ENCODE data around the gene SPATA1. TPM values are rescaled to one million over a fixed set of nuclear protein-coding genes. Genes with fewer than 3 reads are reported as not detected.

Gene SPATA1
- total and polyA plus RNA-seq, 2 of the 13 experiments (the other 11 are each of a cell fraction or from before 2014, with no cell fraction given), result 0.70 to 1.4 TPM

GRCh38 chr1:84488107-84488506 is 18.1 kb upstream of the SPATA1 start:
- Histone ChIP-seq H3K36me3 (replicated peaks in 1 of 2; ENCODE audit: control insufficient read depth in 1 of 2, insufficient read depth in 2 of 2, low read length in 2 of 2) (peaks cover 6 to 47% of the 10 kb centered on the region in 2 experiments), H3K79me2 (ENCODE audit: insufficient read depth, low read length) (peaks cover 3% of the 10 kb centered on the region), H3K9me3 (ENCODE audit: low read length) (no peaks in the 10 kb centered on the region), H2AFZ (ENCODE audit: low read length) (no peak overlapping the region), H3K4me2 (ENCODE audit: low read depth, low read length) (no peak overlapping the region), H3K4me3 (replicated peaks in 1 of 3; ENCODE audit: insufficient read depth in 1 of 3, low read depth in 2 of 3, low read length in 3 of 3) (no peak overlapping the region), H4K20me1 (ENCODE audit: insufficient read depth, low read length) (no peaks in the 10 kb centered on the region), H3K27me3 (ENCODE audit: control insufficient read depth in 1 of 2, insufficient read depth in 2 of 2, low read length in 2 of 2) (no peaks in the 10 kb centered on the region), H3K27ac (ENCODE audit: extremely low read length, insufficient read depth, low read length) (no peak overlapping the region), H3K4me1 (ENCODE audit: insufficient read depth, low read length) (peaks cover 21% of the 10 kb centered on the region), H3K9ac (ENCODE audit: insufficient read depth, low read depth, low read length) (no peak overlapping the region)
- intact Hi-C loops (cut with micrococcal nuclease; ENCODE audit: unreplicated experiment) (no loop called here), in situ Hi-C loops (cut with HindIII; ENCODE audit: extremely low pct_ligation_motif_present, low pct_unique_long_range_greater_than_20kb) (no loop called here)
- TF ChIP-seq CEBPB (IDR thresholded peaks at IDR 0.05; ENCODE audit: borderline replicate concordance, low read depth, low read length) (peak; percentile 52; the same call in 1 of the 2 replicates), NCOA5 (CRISPR knock-in tag; IDR thresholded peaks at IDR 0.05) (no peak)
- POLR2A ChIA-PET, result no interaction called here
- no peak for FAIRE-seq
- CTCF ChIA-PET (ENCODE audit: low intra/inter-chr PET ratio, low total read pairs), result no interaction called here
- no peak for ATAC-seq
- no TSS peak for BruUV-seq (replicated peaks)
- no peak for DNase-seq (ENCODE audit: low spot score)
- WGBS (ENCODE audit: low lambda C conversion rate), result 94% methylated on average over 3 of the region's 3 CpGs

GRCh38 chr1:84489766-84490165 is 16.4 kb upstream of the SPATA1 start:
- no peaks in the 10 kb centered on the region for H4K20me1 ChIP-seq (ENCODE audit: insufficient read depth, low read length)
- ChIA-PET CTCF (ENCODE audit: low intra/inter-chr PET ratio, low total read pairs) (no interaction called here), POLR2A (no interaction called here)
- 96% methylated on average over 2 of the region's 2 CpGs for WGBS (ENCODE audit: low lambda C conversion rate)
- H2AFZ ChIP-seq (ENCODE audit: low read length), result no peak overlapping the region
- H3K79me2 ChIP-seq (ENCODE audit: insufficient read depth, low read length), result peaks cover 3% of the 10 kb centered on the region
- FAIRE-seq (no peak), DNase-seq (ENCODE audit: low spot score) (no peak), ATAC-seq (no peak)
- H3K4me2 ChIP-seq (ENCODE audit: low read depth, low read length), result no peak overlapping the region
- no peaks in the 10 kb centered on the region for H3K27me3 ChIP-seq (ENCODE audit: control insufficient read depth in 1 of 2, insufficient read depth in 2 of 2, low read length in 2 of 2)
- BruUV-seq (replicated peaks), result no TSS peak
- peaks cover 8 to 55% of the 10 kb centered on the region in 2 experiments for H3K36me3 ChIP-seq (replicated peaks in 1 of 2; ENCODE audit: control insufficient read depth in 1 of 2, insufficient read depth in 2 of 2, low read length in 2 of 2)
- H3K9me3 ChIP-seq (ENCODE audit: low read length), result no peaks in the 10 kb centered on the region
- intact Hi-C loops (cut with micrococcal nuclease; ENCODE audit: unreplicated experiment) (no loop called here), in situ Hi-C loops (cut with HindIII; ENCODE audit: extremely low pct_ligation_motif_present, low pct_unique_long_range_greater_than_20kb) (no loop called here)
- H3K4me3 ChIP-seq (replicated peaks in 1 of 3; ENCODE audit: insufficient read depth in 1 of 3, low read depth in 2 of 3, low read length in 3 of 3), result no peak overlapping the region
- H3K27ac ChIP-seq (ENCODE audit: extremely low read length, insufficient read depth, low read length), result no peak overlapping the region
- H3K4me1 ChIP-seq (ENCODE audit: insufficient read depth, low read length), result peaks cover 22% of the 10 kb centered on the region
- no peak overlapping the region for H3K9ac ChIP-seq (ENCODE audit: insufficient read depth, low read depth, low read length)
- no peak for TF ChIP-seq PTBP1 (IDR thresholded peaks at IDR 0.05; ENCODE audit: low read depth, low read length, poor library complexity, severe bottlenecking)
- TF ChIP-seq PHF8 (CRISPR knock-in tag; IDR thresholded peaks at IDR 0.05), result no peak
- TF ChIP-seq ZNF704 (CRISPR knock-in tag; IDR thresholded peaks at IDR 0.05; ENCODE audit: borderline replicate concordance), result no peak
- TF ChIP-seq GTF2F1 (IDR thresholded peaks at IDR 0.05; ENCODE audit: low read length), result no peak
- no peak for TF ChIP-seq CEBPG (CRISPR knock-in tag; IDR thresholded peaks at IDR 0.05)
- no peak for TF ChIP-seq TERF1 (CRISPR knock-in tag; IDR thresholded peaks at IDR 0.05)
- no peak for TF ChIP-seq SPEN (CRISPR knock-in tag; IDR thresholded peaks at IDR 0.05; ENCODE audit: low read depth)
- TF ChIP-seq ZHX1 (CRISPR knock-in tag; IDR thresholded peaks at IDR 0.05; ENCODE audit: low read depth), result no peak
- no peak for TF ChIP-seq ZSCAN30 (CRISPR knock-in tag; IDR thresholded peaks at IDR 0.05)
- TF ChIP-seq ATF4 (CRISPR knock-in tag; IDR thresholded peaks at IDR 0.05), result no peak
- TF ChIP-seq SAP130 (CRISPR knock-in tag; IDR thresholded peaks at IDR 0.05; ENCODE audit: low read depth), result no peak
- no peak for TF ChIP-seq NFE2L2 (IDR thresholded peaks at IDR 0.05; ENCODE audit: low read length)
